PC-3 (cell line): ENCODE data around the gene ARSG. TPM values are rescaled to one million over a fixed set of nuclear protein-coding genes. Genes with fewer than 3 reads are reported as not detected.

ENCODE experiments used
- ATAC-seq: fragments of 200-7000 bp; cut with Tn5 transposase; 2 replicates; pipeline ENCODE4 v1.9.1; 2020; ENCODE audit warnings: mild to moderate bottlenecking, moderate library complexity
- BruUV-seq: library from RNA; stranded (reverse); fragments of 400-500 nt; replicated peaks from 2 replicates; lab custom pipeline; 2021; lab: Mats Ljungman, UMichigan
- CTCF ChIA-PET: fragments of 300-600 bp; sonication (Branson Sonifier 250); formaldehyde crosslinking; loops from one replicate; lab custom pipeline; 2022; ENCODE audit warnings: antibody characterized with exemption; lab: Charles Lee
- POLR2A ChIA-PET: fragments of 300-600 bp; sonication (Branson Sonifier 250); formaldehyde crosslinking; loops from one replicate; lab custom pipeline; 2022; ENCODE audit warnings: antibody characterized with exemption; ENCODE audit not compliant: unreplicated experiment; lab: Charles Lee
- DNase-seq: peaks from one replicate; pipeline ENCODE4 v3.0.0-alpha.2; 2015
- H2AFZ ChIP-seq: fragments of 300-600 bp; sonication (generic); 2 replicates; pipeline ENCODE4 v1.6.0; 2016; ENCODE audit warnings: antibody characterized with exemption, low read length
- H3F3A ChIP-seq: fragments of 300-600 bp; sonication (generic); one replicate; pipeline ENCODE4 v1.6.0; 2017; ENCODE audit warnings: antibody characterized with exemption, low read length, control low read depth, mild to moderate bottlenecking; ENCODE audit not compliant: unreplicated experiment
- H3K27ac ChIP-seq: fragments of 300-600 bp; sonication (generic); 2 replicates; pipeline ENCODE4 v1.5.1; 2016; ENCODE audit warnings: mild to moderate bottlenecking, low read length
- H3K27me3 ChIP-seq: fragments of 300-600 bp; sonication (generic); 2 replicates; pipeline ENCODE4 v1.6.1; 2016; ENCODE audit warnings: low read length, mixed read lengths
- H3K36me3 ChIP-seq: fragments of 300-600 bp; sonication (generic); 2 replicates; pipeline ENCODE4 v1.6.1; 2016; ENCODE audit warnings: low read depth, mixed run types, low read length, mixed read lengths
- H3K4me1 ChIP-seq: fragments of 300-600 bp; sonication (generic); 2 replicates; pipeline ENCODE4 v1.5.1; 2016; ENCODE audit warnings: low read length; ENCODE audit not compliant: insufficient read depth
- H3K4me2 ChIP-seq: fragments of 300-600 bp; sonication (generic); 2 replicates; pipeline ENCODE4 v1.6.0; 2016; ENCODE audit warnings: low read length
- H3K4me3 ChIP-seq: fragments of 300-600 bp; sonication (generic); 2 replicates; pipeline ENCODE4 v1.5.1; 2016; ENCODE audit warnings: mild to moderate bottlenecking, low read length, mixed read lengths
- H3K79me2 ChIP-seq: fragments of 300-600 bp; sonication (generic); 2 replicates; pipeline ENCODE4 v1.6.1; 2017; ENCODE audit warnings: low read length, mixed read lengths
- H3K9ac ChIP-seq: fragments of 300-600 bp; sonication (generic); 2 replicates; pipeline ENCODE4 v1.6.0; 2016; ENCODE audit warnings: mild to moderate bottlenecking, low read length
- H3K9me2 ChIP-seq: fragments of 300-600 bp; sonication (generic); replicated peaks from 2 replicates; pipeline ENCODE4 v1.6.1; 2016; ENCODE audit warnings: mixed run types, low read length, mixed read lengths
- H3K9me3 ChIP-seq: fragments of 300-600 bp; sonication (generic); 2 replicates; pipeline ENCODE4 v1.6.1; 2016; ENCODE audit warnings: low read length, mixed read lengths
- H4K20me1 ChIP-seq: fragments of 300-600 bp; sonication (generic); 2 replicates; pipeline ENCODE4 v1.6.1; 2016; ENCODE audit warnings: low read length, mixed read lengths
- CTCF ChIP-seq: fragments of 300-600 bp; sonication (generic); conservative IDR thresholded peaks from 2 replicates; pipeline ENCODE4 v1.5.1; 2017; ENCODE audit warnings: antibody characterized with exemption, low read depth, mild to moderate bottlenecking, low read length
- EZH2 ChIP-seq: fragments of 300-600 bp; sonication (generic); IDR thresholded peaks from one replicate; pipeline ENCODE4 v1.6.1; 2017; ENCODE audit warnings: antibody characterized with exemption, mild to moderate bottlenecking, low read length; ENCODE audit not compliant: unreplicated experiment
- EZH2phosphoT487 ChIP-seq: fragments of 300-600 bp; sonication (generic); IDR thresholded peaks from 2 replicates; pipeline ENCODE4 v1.6.1; 2018; ENCODE audit warnings: mild to moderate bottlenecking, antibody characterized with exemption, low read length, borderline replicate concordance
- intact Hi-C: fragments of 100-400 bp; cut with micrococcal nuclease; formaldehyde crosslinking; loops from 2 replicates; pipeline ENCODE4 v1.9.0; 2023
- total RNA-seq: library from RNA; depleted of rRNA; stranded (reverse); fragments of >200 nt; gene quantifications from 2 replicates; pipeline ENCODE4 v1.2.3, GENCODE V29; 2014

The ARSG gene
- total RNA-seq, 1 experiment from 2014 or later: 2.1 TPM

DNA sequence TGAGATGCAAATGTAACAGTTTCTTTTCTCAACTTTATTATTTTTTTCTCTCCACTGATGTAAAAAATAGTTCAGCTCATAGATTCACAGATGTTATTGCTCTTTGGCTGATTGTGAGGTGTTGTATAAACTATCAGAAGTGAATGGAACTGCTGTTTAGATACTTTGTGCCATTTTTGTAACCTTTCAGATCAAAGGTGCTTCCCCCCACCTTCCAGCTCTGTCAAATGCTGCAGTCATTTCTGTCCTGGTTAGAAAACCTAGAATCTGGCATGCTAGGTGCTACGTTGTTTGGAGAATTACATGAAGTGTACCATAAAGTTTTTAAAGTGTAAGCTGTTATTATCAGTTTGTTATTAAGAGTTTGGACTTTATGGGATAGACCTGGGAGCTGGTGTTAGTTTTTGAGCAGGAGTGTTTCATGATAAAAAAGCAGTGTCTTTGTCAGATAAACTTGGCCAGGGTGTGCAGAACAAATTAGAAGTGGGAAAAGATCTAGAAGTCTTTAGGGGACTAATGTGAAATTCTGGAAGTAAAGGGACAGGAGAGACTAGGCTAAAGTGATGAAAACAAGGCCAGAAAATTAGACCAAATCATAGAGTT is 167.8 kb downstream of the ARSG start:
- H2AFZ ChIP-seq: no peak overlapping the region

GRCh38 chr17:68460146-68460545 is 168.9 kb downstream of the ARSG start:
- Histone ChIP-seq H3K36me3 (no peaks in the 10 kb centered on the region), H3K27ac (no peak overlapping the region), H3K27me3 (no peaks in the 10 kb centered on the region), H3K4me1 (peaks cover 21% of the 10 kb centered on the region), H3K4me3 (no peak overlapping the region), H3K9me2 (no peaks in the 10 kb centered on the region), H4K20me1 (no peaks in the 10 kb centered on the region), H3K9me3 (no peaks in the 10 kb centered on the region), H3K79me2 (no peaks in the 10 kb centered on the region), H2AFZ (no peak overlapping the region), H3K9ac (no peak overlapping the region), H3F3A (peaks cover 3% of the 10 kb centered on the region), H3K4me2 (no peak overlapping the region)
- TF ChIP-seq EZH2phosphoT487 (no peak), CTCF (no peak), EZH2 (no peak)
- ChIA-PET POLR2A (no interaction called here), CTCF (interaction anchor here (0.7 kb wide), 1 partner anchor 440 kb away, joined by 5 read pairs; no protein-coding TSS in a partner anchor)
- BruUV-seq: no TSS peak
- DNase-seq (no peak), ATAC-seq (no peak)
- intact Hi-C loops: no loop called here

More for the DNA sequence above, 167.8 kb downstream of the ARSG start:
- DNase-seq: no peak
- Histone ChIP-seq H3K36me3 (no peaks in the 10 kb centered on the region), H3K9me3 (no peaks in the 10 kb centered on the region), H3K4me1 (peaks cover 21% of the 10 kb centered on the region), H3K9ac (no peak overlapping the region), H3F3A (peaks cover 3% of the 10 kb centered on the region), H3K9me2 (no peaks in the 10 kb centered on the region), H3K79me2 (no peaks in the 10 kb centered on the region), H4K20me1 (no peaks in the 10 kb centered on the region), H3K27ac (no peak overlapping the region), H3K4me3 (no peak overlapping the region), H3K27me3 (no peaks in the 10 kb centered on the region), H3K4me2 (no peak overlapping the region)
- ChIA-PET CTCF (interaction anchor here (2.4 kb wide), 1 partner anchor 22 kb away, joined by 13 read pairs; no protein-coding TSS in a partner anchor), POLR2A (interaction anchor here (0.6 kb wide), 1 partner anchor 15 kb away, joined by 3 read pairs; no protein-coding TSS in a partner anchor)
- no peak for TF ChIP-seq EZH2phosphoT487
- no peak for TF ChIP-seq CTCF
- no peak for TF ChIP-seq EZH2
- no TSS peak for BruUV-seq
- intact Hi-C loops: loop anchor here (5.0 kb wide), 2 partner anchors 212 to 422 kb away; partner anchors contain the start of genes AMZ2 and KPNA2
- ATAC-seq: no peak

DNA sequence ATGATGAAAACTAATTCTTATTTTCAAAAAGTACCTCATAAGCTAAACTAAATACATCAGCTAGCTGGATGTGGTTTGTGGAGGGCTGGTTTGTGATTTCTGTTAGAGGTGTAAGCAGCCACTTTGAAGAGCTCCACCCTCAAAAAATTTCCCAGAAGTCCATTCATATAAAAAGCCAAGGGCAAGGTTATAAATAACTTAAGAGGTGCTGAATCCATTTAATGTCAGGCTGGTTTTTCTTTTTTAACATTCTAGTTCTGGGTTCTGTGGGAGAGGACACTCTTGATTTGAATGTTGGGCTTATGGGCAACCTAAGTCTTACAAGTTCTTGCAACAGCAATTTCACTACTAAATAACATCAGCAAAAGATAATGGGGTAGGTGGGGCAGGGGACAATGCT is 169.4 kb downstream of the ARSG start:
- ChIA-PET POLR2A (no interaction called here), CTCF (no interaction called here)
- no peak overlapping the region for H3K4me3 ChIP-seq
- DNase-seq (no peak), ATAC-seq (no peak)
- no peaks in the 10 kb centered on the region for H3K36me3 ChIP-seq
- H3K4me1 ChIP-seq: peaks cover 17% of the 10 kb centered on the region
- H4K20me1 ChIP-seq: no peaks in the 10 kb centered on the region
- H3K27me3 ChIP-seq: no peaks in the 10 kb centered on the region
- no peaks in the 10 kb centered on the region for H3K9me3 ChIP-seq
- TF ChIP-seq EZH2phosphoT487: no peak
- no peak overlapping the region for H3K4me2 ChIP-seq
- H2AFZ ChIP-seq: no peak overlapping the region
- no peaks in the 10 kb centered on the region for H3K79me2 ChIP-seq
- no peaks in the 10 kb centered on the region for H3K9me2 ChIP-seq
- no peak overlapping the region for H3K27ac ChIP-seq
- H3F3A ChIP-seq: peaks cover 2% of the 10 kb centered on the region
- BruUV-seq: no TSS peak
- no peak overlapping the region for H3K9ac ChIP-seq
- intact Hi-C loops: no loop called here
